Stimulated activated CD4-positive, alpha-beta T cell treated with anti-CD3 and anti-CD28 coated beads, Interleukin-4, amount 100 ng/mL, for 24 hours (primary cell): ENCODE data around the gene VANGL2.
"Not testable (repeated sequence)": the region's sequence is repeated elsewhere in the genome, so short reads cannot be mapped to it uniquely, and the experiment has no call there.

Experiments
- DNase-seq: peaks from one replicate; pipeline ENCODE4 v3.0.0-alpha.2; 2020

The VANGL2 gene

GRCh38 chr1:160370561-160371345 lies 29.6 kb upstream of the VANGL2 start:
- no peak for DNase-seq

- DNase-seq, result no peak
Measured at GRCh38 chr1:160371346-160371631, 29.1 kb upstream of the VANGL2 start.

- DNase-seq, result no peak
Measured at GRCh38 chr1:160371756-160372155, 28.6 kb upstream of the VANGL2 start.

GRCh38 chr1:160373696-160374095 lies 26.7 kb upstream of the VANGL2 start:
- DNase-seq, result no peak

GRCh38 chr1:160374306-160375110 lies 25.9 kb upstream of the VANGL2 start:
- no peak for DNase-seq

GRCh38 chr1:160375788-160376524 lies 24.4 kb upstream of the VANGL2 start:
- DNase-seq, result no peak

GRCh38 chr1:160376525-160377131 lies 23.7 kb upstream of the VANGL2 start:
- peak; percentile 34 for DNase-seq

- DNase-seq, result no peak
Measured at GRCh38 chr1:160377585-160378206, 22.7 kb upstream of the VANGL2 start.

- DNase-seq, result not testable (repeated sequence)
Measured at GRCh38 chr1:160384812-160385211, 15.6 kb upstream of the VANGL2 start.

- DNase-seq, result not testable (repeated sequence)
Measured at GRCh38 chr1:160388406-160388805, 12.0 kb upstream of the VANGL2 start.

- DNase-seq, result no peak
Measured at GRCh38 chr1:160394673-160395072, 5.7 kb upstream of the VANGL2 start.

GRCh38 chr1:160397651-160398050 lies 2.7 kb upstream of the VANGL2 start:
- DNase-seq, result no peak

GRCh38 chr1:160398823-160399222 lies 1.5 kb upstream of the VANGL2 start:
- no peak for DNase-seq

GRCh38 chr1:160399544-160400222 lies 681 bp upstream of the VANGL2 start:
- no peak for DNase-seq

- no peak for DNase-seq
Measured at GRCh38 chr1:160400646-160401486, 502 bp downstream of the VANGL2 start.

GRCh38 chr1:160401487-160401805 lies 1.1 kb downstream of the VANGL2 start:
- DNase-seq, result no peak

- no peak for DNase-seq
Measured at GRCh38 chr1:160402001-160402795, 1.8 kb downstream of the VANGL2 start.

- DNase-seq, result no peak
Measured at GRCh38 chr1:160403244-160403643, 2.9 kb downstream of the VANGL2 start.

- DNase-seq, result no peak
Measured at GRCh38 chr1:160404094-160404493, 3.7 kb downstream of the VANGL2 start.

- no peak for DNase-seq
Measured at GRCh38 chr1:160405331-160405877, 5.0 kb downstream of the VANGL2 start.
